ENCODE data around the gene BCL2L12. TPM values are rescaled to one million over a fixed set of nuclear protein-coding genes. Genes with fewer than 3 reads are reported as not detected.

BCL2L12 gene
- total RNA-seq, 1 donor from 2014 or later = 2.4 TPM

DNA sequence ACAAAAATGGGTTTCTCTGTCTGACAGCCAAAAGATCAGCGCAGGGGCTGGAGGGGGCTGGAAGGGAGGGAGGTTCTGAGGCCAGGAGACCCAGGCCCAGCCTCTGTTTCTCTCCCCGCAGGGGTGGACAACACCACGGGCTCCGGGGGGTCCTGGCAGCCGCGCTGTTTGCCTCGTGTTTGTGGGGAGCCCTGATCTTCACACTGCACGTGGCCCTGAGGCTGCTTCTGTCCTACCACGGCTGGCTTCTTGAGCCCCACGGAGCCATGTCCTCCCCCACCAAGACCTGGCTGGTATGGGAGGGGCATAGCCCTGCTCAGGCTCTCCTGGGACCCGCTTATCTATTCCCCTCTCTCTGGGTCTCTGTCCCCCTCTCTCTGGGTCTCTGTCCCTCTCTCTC, 34.8 kb downstream of the BCL2L12 start:
- Histone ChIP-seq H3K36me3 (ENCODE audit: control insufficient read depth, insufficient read depth, low read length) (no peaks in the 10 kb centered on the region), H3K4me3 (ENCODE audit: low read depth, low read length) (no peak overlapping the region), H3K27me3 (ENCODE audit: control insufficient read depth, insufficient read depth, low read length) (peaks cover 3% of the 10 kb centered on the region)
- FAIRE-seq (no peak), DNase-seq (ENCODE audit: low read depth) (no peak)
- TF ChIP-seq, protein P1, sequence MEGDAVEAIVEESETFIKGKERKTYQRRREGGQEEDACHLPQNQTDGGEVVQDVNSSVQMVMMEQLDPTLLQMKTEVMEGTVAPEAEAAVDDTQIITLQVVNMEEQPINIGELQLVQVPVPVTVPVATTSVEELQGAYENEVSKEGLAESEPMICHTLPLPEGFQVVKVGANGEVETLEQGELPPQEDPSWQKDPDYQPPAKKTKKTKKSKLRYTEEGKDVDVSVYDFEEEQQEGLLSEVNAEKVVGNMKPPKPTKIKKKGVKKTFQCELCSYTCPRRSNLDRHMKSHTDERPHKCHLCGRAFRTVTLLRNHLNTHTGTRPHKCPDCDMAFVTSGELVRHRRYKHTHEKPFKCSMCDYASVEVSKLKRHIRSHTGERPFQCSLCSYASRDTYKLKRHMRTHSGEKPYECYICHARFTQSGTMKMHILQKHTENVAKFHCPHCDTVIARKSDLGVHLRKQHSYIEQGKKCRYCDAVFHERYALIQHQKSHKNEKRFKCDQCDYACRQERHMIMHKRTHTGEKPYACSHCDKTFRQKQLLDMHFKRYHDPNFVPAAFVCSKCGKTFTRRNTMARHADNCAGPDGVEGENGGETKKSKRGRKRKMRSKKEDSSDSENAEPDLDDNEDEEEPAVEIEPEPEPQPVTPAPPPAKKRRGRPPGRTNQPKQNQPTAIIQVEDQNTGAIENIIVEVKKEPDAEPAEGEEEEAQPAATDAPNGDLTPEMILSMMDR (IDR thresholded peaks at IDR 0.05; ENCODE audit: insufficient read depth, low read length, severe bottlenecking) = no peak

DNA sequence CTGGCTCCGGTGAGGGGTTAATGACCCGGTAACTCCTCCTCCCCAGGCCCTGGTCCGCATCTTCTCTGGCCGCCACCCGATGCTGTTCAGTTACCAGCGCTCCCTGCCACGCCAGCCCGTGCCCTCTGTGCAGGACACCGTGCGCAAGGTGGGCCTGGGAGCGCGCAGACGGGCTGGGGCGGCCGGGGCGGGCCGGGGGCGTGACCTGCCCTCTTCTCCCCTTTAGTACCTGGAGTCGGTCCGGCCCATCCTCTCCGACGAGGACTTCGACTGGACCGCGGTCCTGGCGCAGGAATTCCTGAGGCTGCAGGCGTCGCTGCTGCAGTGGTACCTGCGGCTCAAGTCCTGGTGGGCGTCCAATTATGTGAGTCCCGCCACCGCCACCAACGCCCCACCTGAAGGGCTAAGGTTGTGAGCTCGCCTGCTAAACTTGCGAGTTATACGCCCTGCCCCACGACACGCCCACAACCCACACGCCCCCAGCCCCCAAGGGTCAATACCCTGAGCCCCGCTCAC, 35.6 kb downstream of the BCL2L12 start:
- DNase-seq (ENCODE audit: low read depth) = no peak
- Histone ChIP-seq H3K4me3 (ENCODE audit: low read depth, low read length) (no peak overlapping the region), H3K36me3 (ENCODE audit: control insufficient read depth, insufficient read depth, low read length) (no peaks in the 10 kb centered on the region), H3K27me3 (ENCODE audit: control insufficient read depth, insufficient read depth, low read length) (peaks cover 3% of the 10 kb centered on the region)
- TF ChIP-seq, protein P1 (IDR thresholded peaks at IDR 0.05; ENCODE audit: insufficient read depth, low read length, severe bottlenecking) = no peak
- FAIRE-seq = no peak

DNA sequence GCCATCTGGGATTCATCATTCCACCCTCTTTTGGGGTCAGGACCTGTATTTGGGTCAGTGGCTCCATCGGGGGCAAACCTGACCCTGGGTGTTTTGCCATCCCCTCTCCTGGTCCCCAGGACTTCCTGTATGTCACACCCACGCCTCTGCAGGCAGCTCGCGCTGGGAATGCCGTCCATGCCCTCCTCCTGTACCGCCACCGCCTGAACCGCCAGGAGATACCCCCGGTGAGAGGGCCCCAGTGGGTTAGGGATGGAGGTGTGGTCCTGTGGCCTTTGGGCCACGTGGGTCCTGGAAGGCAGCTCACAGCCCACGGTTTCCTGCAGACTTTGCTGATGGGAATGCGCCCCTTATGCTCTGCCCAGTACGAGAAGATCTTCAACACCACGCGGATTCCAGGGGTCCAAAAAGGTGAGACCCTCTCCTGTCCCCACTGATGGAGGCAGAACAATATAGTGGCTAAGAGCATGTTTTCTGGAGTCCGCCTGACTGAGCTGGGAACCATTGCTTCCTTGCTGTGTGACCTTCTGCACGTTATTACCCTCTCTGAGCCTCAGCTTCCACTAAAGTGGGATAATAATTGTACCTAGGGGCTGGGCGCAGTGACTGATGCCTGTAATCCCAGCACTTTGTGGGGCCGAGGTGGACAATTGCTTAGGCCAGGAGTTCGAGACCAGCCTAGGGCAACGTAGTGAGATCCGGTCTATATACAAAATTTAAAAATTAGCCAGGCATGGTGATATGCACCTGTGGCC, 39.3 kb downstream of the BCL2L12 start:
- H3K27me3 ChIP-seq (ENCODE audit: control insufficient read depth, insufficient read depth, low read length) = peaks cover 3% of the 10 kb centered on the region
- FAIRE-seq (peak; percentile 47), DNase-seq (ENCODE audit: low read depth) (no peak)
- TF ChIP-seq, protein P1 (IDR thresholded peaks at IDR 0.05; ENCODE audit: insufficient read depth, low read length, severe bottlenecking) = no peak
- H3K36me3 ChIP-seq (ENCODE audit: control insufficient read depth, insufficient read depth, low read length) = no peaks in the 10 kb centered on the region
- H3K4me3 ChIP-seq (ENCODE audit: low read depth, low read length) = no peak overlapping the region

DNA sequence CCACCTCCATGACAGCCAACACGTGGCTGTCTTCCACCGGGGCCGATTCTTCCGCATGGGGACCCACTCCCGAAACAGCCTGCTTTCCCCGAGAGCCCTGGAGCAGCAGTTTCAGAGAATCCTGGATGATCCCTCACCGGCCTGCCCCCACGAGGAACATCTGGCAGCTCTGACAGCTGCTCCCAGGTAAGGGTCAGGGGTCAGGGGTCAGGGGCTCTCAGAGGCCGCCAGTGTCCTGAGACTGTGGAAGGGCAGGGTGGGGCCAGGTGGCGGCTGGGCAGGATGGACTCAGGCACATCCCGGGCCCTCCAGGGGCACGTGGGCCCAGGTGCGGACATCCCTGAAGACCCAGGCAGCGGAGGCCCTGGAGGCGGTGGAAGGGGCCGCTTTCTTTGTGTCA, 40.2 kb downstream of the BCL2L12 start:
- FAIRE-seq = no peak
- TF ChIP-seq, protein P1 (IDR thresholded peaks at IDR 0.05; ENCODE audit: insufficient read depth, low read length, severe bottlenecking) = no peak
- no peak overlapping the region for H3K4me3 ChIP-seq (ENCODE audit: low read depth, low read length)
- no peak for DNase-seq (ENCODE audit: low read depth)
- no peaks in the 10 kb centered on the region for H3K27me3 ChIP-seq (ENCODE audit: control insufficient read depth, insufficient read depth, low read length)
- H3K36me3 ChIP-seq (ENCODE audit: control insufficient read depth, insufficient read depth, low read length) = no peaks in the 10 kb centered on the region

DNA sequence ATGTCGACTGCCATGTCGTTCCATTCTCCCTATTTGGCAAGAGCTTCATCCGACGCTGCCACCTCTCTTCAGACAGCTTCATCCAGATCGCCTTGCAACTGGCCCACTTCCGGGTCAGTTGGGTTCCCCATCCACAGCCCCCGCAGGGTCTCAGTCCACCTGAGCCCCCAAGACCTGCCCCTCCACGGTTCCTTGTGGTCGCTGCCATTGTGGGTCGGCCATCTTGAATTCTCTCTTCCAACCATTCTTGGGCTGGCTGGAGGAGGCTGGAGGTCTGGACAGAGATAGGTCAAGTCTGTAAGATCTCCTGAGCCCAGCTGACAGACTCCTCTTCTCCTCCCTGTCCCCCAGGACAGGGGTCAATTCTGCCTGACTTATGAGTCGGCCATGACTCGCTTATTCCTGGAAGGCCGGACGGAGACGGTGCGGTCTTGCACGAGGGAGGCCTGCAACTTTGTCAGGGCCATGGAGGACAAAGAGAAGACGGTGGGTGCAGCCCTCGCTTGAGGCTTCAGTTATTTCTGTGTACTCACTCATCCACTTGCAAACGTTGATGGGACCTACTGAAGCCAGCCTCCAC, 44.7 kb downstream of the BCL2L12 start:
- TF ChIP-seq, protein P1 (IDR thresholded peaks at IDR 0.05; ENCODE audit: insufficient read depth, low read length, severe bottlenecking) = no peak
- Histone ChIP-seq H3K4me3 (ENCODE audit: low read depth, low read length) (no peak overlapping the region), H3K27me3 (ENCODE audit: control insufficient read depth, insufficient read depth, low read length) (no peaks in the 10 kb centered on the region), H3K36me3 (ENCODE audit: control insufficient read depth, insufficient read depth, low read length) (no peaks in the 10 kb centered on the region)
- DNase-seq (ENCODE audit: low read depth) (no peak), FAIRE-seq (no peak)
